ENCODE results near the gene CABCOCO1.

CABCOCO1 gene

GRCh38 chr10:61758433-61758832 is 95.7 kb downstream of the CABCOCO1 start:
- DNase-seq: no peak

GRCh38 chr10:61759751-61760150 is 97.0 kb downstream of the CABCOCO1 start:
- DNase-seq: no peak

- DNase-seq: no peak
Observed at GRCh38 chr10:61760943-61761824, 98.5 kb downstream of the CABCOCO1 start.

GRCh38 chr10:61761825-61762217 is 99.1 kb downstream of the CABCOCO1 start:
- DNase-seq: peak; percentile 28

GRCh38 chr10:61763778-61764177 is 101.0 kb downstream of the CABCOCO1 start:
- no peak for DNase-seq

GRCh38 chr10:61764486-61764885 is 101.8 kb downstream of the CABCOCO1 start:
- DNase-seq: no peak

GRCh38 chr10:61765176-61766087 is 102.7 kb downstream of the CABCOCO1 start:
- DNase-seq: no peak

GRCh38 chr10:61766927-61767326 is 104.2 kb downstream of the CABCOCO1 start:
- no peak for DNase-seq

GRCh38 chr10:61774031-61774430 is 111.3 kb downstream of the CABCOCO1 start:
- DNase-seq: no peak

GRCh38 chr10:61775111-61775510 is 112.4 kb downstream of the CABCOCO1 start:
- no peak for DNase-seq

- no peak for DNase-seq
Observed at GRCh38 chr10:61776615-61777266, 114.0 kb downstream of the CABCOCO1 start.

- no peak for DNase-seq
Observed at GRCh38 chr10:61778137-61778536, 115.4 kb downstream of the CABCOCO1 start.

GRCh38 chr10:61779276-61779675 is 116.5 kb downstream of the CABCOCO1 start:
- DNase-seq: no peak

GRCh38 chr10:61779950-61780659 is 117.4 kb downstream of the CABCOCO1 start:
- DNase-seq: no peak

- DNase-seq: no peak
Observed at GRCh38 chr10:61780732-61781131, 118.0 kb downstream of the CABCOCO1 start.

GRCh38 chr10:61781969-61782403 is 119.3 kb downstream of the CABCOCO1 start:
- DNase-seq: no peak

GRCh38 chr10:61784354-61785133 is 121.8 kb downstream of the CABCOCO1 start:
- DNase-seq: no peak

GRCh38 chr10:61785473-61786105 is 122.9 kb downstream of the CABCOCO1 start:
- DNase-seq: no peak

GRCh38 chr10:61786728-61787127 is 124.0 kb downstream of the CABCOCO1 start:
- DNase-seq: no peak

- DNase-seq: no peak
Observed at GRCh38 chr10:61787170-61787569, 124.4 kb downstream of the CABCOCO1 start.

GRCh38 chr10:61789031-61789430 is 126.3 kb downstream of the CABCOCO1 start:
- DNase-seq: no peak
